Transverse colon (tissue), 3 donors: Measurements from ENCODE around the gene NECTIN1.

Source experiments
- CTCF ChIP-seq, 5 experiments: fragments of 200-600 bp in 3 of 5; fragments of 450-650 bp in 2 of 5; sonication (generic) in 3 of 5; IDR thresholded peaks; 1 replicate in 2 of 5; 2 replicates in 3 of 5; pipeline ENCODE4 v1.5.1; 2016 to 2017; ENCODE audit warnings: antibody characterized with exemption in 5 of 5, inconsistent platforms in 3 of 5, mild to moderate bottlenecking in 2 of 5, moderate library complexity in 1 of 5
- EP300 ChIP-seq: sonication (generic); formaldehyde crosslinking; IDR thresholded peaks from one replicate; pipeline ENCODE4 v1.6.1; 2017; ENCODE audit warnings: antibody characterized with exemption, low read depth
- POLR2A ChIP-seq: fragments of 450-650 bp; IDR thresholded peaks from one replicate; pipeline ENCODE4 v1.6.1; 2016; ENCODE audit warnings: antibody characterized with exemption, mild to moderate bottlenecking, moderate library complexity

GRCh38 chr11:119754199-119754598 is 25.2 kb upstream of the NECTIN1 start:
- TF ChIP-seq POLR2A: no peak
- TF ChIP-seq EP300: no peak
- no peak for TF ChIP-seq CTCF (IDR thresholded peaks at IDR 0.05)
